Karpas-422 (cell line): Measurements from ENCODE around the gene POLE2. TPM values are rescaled to one million over a fixed set of nuclear protein-coding genes. Genes with fewer than 3 reads are reported as not detected.
A peak's percentile ranks its signal among the peaks of the same experiment; 100 is the strongest.
"Not testable (repeated sequence)": the region's sequence is repeated elsewhere in the genome, so short reads cannot be mapped to it uniquely, and the experiment has no call there.

Source experiments
- DNase-seq: peaks from one replicate; pipeline ENCODE4 v3.0.0-alpha.2; 2015
- H2AFZ ChIP-seq: fragments of 200-600 bp; sonication (generic); 2 replicates; pipeline ENCODE4 v1.6.1; 2014; ENCODE audit warnings: antibody characterized with exemption, low read length, mixed read lengths
- H3K27ac ChIP-seq: fragments of 200-600 bp; sonication (generic); 2 replicates; pipeline ENCODE4 v1.5.1; 2014; ENCODE audit warnings: mild to moderate bottlenecking, low read length, moderate library complexity
- H3K27me3 ChIP-seq: fragments of 200-600 bp; sonication (generic); 2 replicates; pipeline ENCODE4 v1.6.1; 2014; ENCODE audit warnings: low read length, mixed read lengths
- H3K36me3 ChIP-seq: fragments of 200-600 bp; sonication (generic); 2 replicates; pipeline ENCODE4 v1.6.1; 2014; ENCODE audit warnings: low read length, mixed read lengths; ENCODE audit not compliant: insufficient read depth
- H3K4me1 ChIP-seq: fragments of 200-600 bp; sonication (generic); 2 replicates; pipeline ENCODE4 v1.6.1; 2014; ENCODE audit warnings: mild to moderate bottlenecking, low read length, mixed read lengths
- H3K4me2 ChIP-seq: fragments of 200-600 bp; sonication (generic); 2 replicates; pipeline ENCODE4 v1.6.1; 2014; ENCODE audit warnings: low read length, low read depth, mild to moderate bottlenecking; ENCODE audit not compliant: poor library complexity, severe bottlenecking
- H3K4me3 ChIP-seq: fragments of 200-600 bp; sonication (generic); 2 replicates; pipeline ENCODE4 v1.5.1; 2014; ENCODE audit warnings: mild to moderate bottlenecking, antibody characterized with exemption, low read length, mixed read lengths
- H3K79me2 ChIP-seq: fragments of 200-600 bp; sonication (generic); 2 replicates; pipeline ENCODE4 v1.6.1; 2014; ENCODE audit warnings: mild to moderate bottlenecking, low read length, mixed read lengths
- H3K9ac ChIP-seq: fragments of 200-600 bp; sonication (generic); 2 replicates; pipeline ENCODE4 v1.6.0; 2014; ENCODE audit warnings: low read length
- H3K9me2 ChIP-seq: fragments of 200-600 bp; sonication (generic), shearing (Covaris generic); replicated peaks from 2 replicates; pipeline ENCODE4 v1.6.0; 2014; ENCODE audit warnings: mild to moderate bottlenecking, low read length, moderate library complexity; ENCODE audit not compliant: insufficient read depth
- H3K9me3 ChIP-seq: fragments of 300-700, 200-600 bp; sonication (generic); 2 replicates; pipeline ENCODE4 v1.6.1; 2014; ENCODE audit warnings: low read length, mixed read lengths
- H4K20me1 ChIP-seq: fragments of 200-600 bp; sonication (generic); 2 replicates; pipeline ENCODE4 v1.6.1; 2014; ENCODE audit warnings: mild to moderate bottlenecking, antibody characterized with exemption, low read length, low read depth; ENCODE audit not compliant: insufficient read depth
- total RNA-seq: library from RNA; depleted of rRNA; stranded (reverse); fragments of >200 nt; shearing (Covaris generic); gene quantifications from 2 replicates; pipeline ENCODE4 v1.2.3, GENCODE V29; 2014; ENCODE audit warnings: low replicate concordance

POLE2 gene
- total RNA-seq, 1 experiment from 2014 or later, result 51.0 TPM

GRCh38 chr14:49619730-49620129 is 68.3 kb downstream of the POLE2 start:
- H3K79me2 ChIP-seq, result peaks cover 79% of the 10 kb centered on the region
- no peaks in the 10 kb centered on the region for H3K27me3 ChIP-seq
- H3K9me2 ChIP-seq, result no peaks in the 10 kb centered on the region
- peaks cover 43% of the 10 kb centered on the region for H3K36me3 ChIP-seq
- H3K4me1 ChIP-seq, result peaks cover 62% of the 10 kb centered on the region
- no peaks in the 10 kb centered on the region for H3K9me3 ChIP-seq
- peak overlapping the region; percentile 95 for H3K4me3 ChIP-seq
- no peak for DNase-seq
- no peak overlapping the region for H2AFZ ChIP-seq
- peak overlapping the region; percentile 90 for H3K27ac ChIP-seq
- peaks cover 43% of the 10 kb centered on the region for H4K20me1 ChIP-seq
- H3K4me2 ChIP-seq, result peak overlapping the region; percentile 96
- H3K9ac ChIP-seq, result peak overlapping the region; percentile 95

GRCh38 chr14:49619273-49619672 is 68.7 kb downstream of the POLE2 start:
- not testable (repeated sequence) for DNase-seq, H3K9me2 ChIP-seq, H2AFZ ChIP-seq, H3K9me3 ChIP-seq, H3K27me3 ChIP-seq
- H4K20me1 ChIP-seq, result peaks cover 43% of the 10 kb centered on the region
- peak overlapping the region; percentile 95 for H3K4me3 ChIP-seq
- peak overlapping the region; percentile 90 for H3K27ac ChIP-seq
- H3K9ac ChIP-seq, result peak overlapping the region; percentile 95
- H3K4me1 ChIP-seq, result peaks cover 60% of the 10 kb centered on the region
- peak overlapping the region; percentile 96 for H3K4me2 ChIP-seq
- peaks cover 44% of the 10 kb centered on the region for H3K36me3 ChIP-seq
- H3K79me2 ChIP-seq, result peaks cover 77% of the 10 kb centered on the region

GRCh38 chr14:49617852-49618519 is 70.0 kb downstream of the POLE2 start:
- H3K9me2 ChIP-seq, result no peaks in the 10 kb centered on the region
- no peaks in the 10 kb centered on the region for H3K9me3 ChIP-seq
- peaks cover 42% of the 10 kb centered on the region for H3K36me3 ChIP-seq
- H3K79me2 ChIP-seq, result peaks cover 73% of the 10 kb centered on the region
- peak; percentile 70 for DNase-seq
- H3K9ac ChIP-seq, result peak overlapping the region; percentile 18; the same call in 1 of the 2 replicates
- no peak overlapping the region for H2AFZ ChIP-seq
- peaks cover 47% of the 10 kb centered on the region for H3K4me1 ChIP-seq
- H4K20me1 ChIP-seq, result peaks cover 40% of the 10 kb centered on the region
- H3K27me3 ChIP-seq, result no peaks in the 10 kb centered on the region
- peak overlapping the region; percentile 96 for H3K4me2 ChIP-seq
- H3K27ac ChIP-seq, result peak overlapping the region; percentile 90
- peak overlapping the region; percentile 95 for H3K4me3 ChIP-seq

GRCh38 chr14:49615776-49616175 is 72.2 kb downstream of the POLE2 start:
- Histone ChIP-seq H3K27ac (no peak overlapping the region), H3K36me3 (peaks cover 29% of the 10 kb centered on the region), H3K4me1 (peaks cover 27% of the 10 kb centered on the region), H4K20me1 (peaks cover 24% of the 10 kb centered on the region), H3K4me3 (no peak overlapping the region), H3K4me2 (no peak overlapping the region), H3K27me3 (no peaks in the 10 kb centered on the region), H3K79me2 (peaks cover 72% of the 10 kb centered on the region), H3K9me3 (no peaks in the 10 kb centered on the region), H2AFZ (no peak overlapping the region), H3K9me2 (no peaks in the 10 kb centered on the region), H3K9ac (no peak overlapping the region)
- peak; percentile 40 for DNase-seq

GRCh38 chr14:49614196-49614595 is 73.8 kb downstream of the POLE2 start:
- peaks cover 71% of the 10 kb centered on the region for H3K79me2 ChIP-seq
- no peak overlapping the region for H3K9ac ChIP-seq
- DNase-seq, result no peak
- H3K36me3 ChIP-seq, result peaks cover 32% of the 10 kb centered on the region
- peaks cover 12% of the 10 kb centered on the region for H4K20me1 ChIP-seq
- H3K27me3 ChIP-seq, result no peaks in the 10 kb centered on the region
- H3K27ac ChIP-seq, result no peak overlapping the region
- no peak overlapping the region for H3K4me2 ChIP-seq
- no peaks in the 10 kb centered on the region for H3K9me2 ChIP-seq
- H2AFZ ChIP-seq, result no peak overlapping the region
- H3K4me3 ChIP-seq, result no peak overlapping the region
- H3K9me3 ChIP-seq, result no peaks in the 10 kb centered on the region
- peaks cover 24% of the 10 kb centered on the region for H3K4me1 ChIP-seq

GRCh38 chr14:49612671-49613070 is 75.3 kb downstream of the POLE2 start:
- no peak for DNase-seq
- no peak overlapping the region for H3K4me3 ChIP-seq
- H3K27me3 ChIP-seq, result no peaks in the 10 kb centered on the region
- H3K36me3 ChIP-seq, result peaks cover 28% of the 10 kb centered on the region; the same call in 1 of the 2 replicates
- no peaks in the 10 kb centered on the region for H3K9me3 ChIP-seq
- peaks cover 67% of the 10 kb centered on the region for H3K79me2 ChIP-seq
- no peak overlapping the region for H2AFZ ChIP-seq
- no peaks in the 10 kb centered on the region for H4K20me1 ChIP-seq
- no peaks in the 10 kb centered on the region for H3K9me2 ChIP-seq
- no peak overlapping the region for H3K27ac ChIP-seq
- no peak overlapping the region for H3K4me2 ChIP-seq
- H3K4me1 ChIP-seq, result peaks cover 9% of the 10 kb centered on the region
- no peak overlapping the region for H3K9ac ChIP-seq

- no peaks in the 10 kb centered on the region for H3K27me3 ChIP-seq
- H4K20me1 ChIP-seq, result no peaks in the 10 kb centered on the region
- H3K9me3 ChIP-seq, result no peaks in the 10 kb centered on the region
- no peak overlapping the region for H3K4me3 ChIP-seq
- DNase-seq, result no peak
- no peak overlapping the region for H3K4me2 ChIP-seq
- no peaks in the 10 kb centered on the region for H3K9me2 ChIP-seq
- no peak overlapping the region for H3K27ac ChIP-seq
- H3K4me1 ChIP-seq, result peaks cover 5% of the 10 kb centered on the region
- no peak overlapping the region for H2AFZ ChIP-seq
- peaks cover 69% of the 10 kb centered on the region for H3K79me2 ChIP-seq
- peaks cover 30% of the 10 kb centered on the region; the same call in 1 of the 2 replicates for H3K36me3 ChIP-seq
- no peak overlapping the region for H3K9ac ChIP-seq
Observed at GRCh38 chr14:49612251-49612650, 75.8 kb downstream of the POLE2 start.

GRCh38 chr14:49607583-49607982 is 80.4 kb downstream of the POLE2 start:
- no peak overlapping the region for H3K4me2 ChIP-seq
- H3K36me3 ChIP-seq, result peaks cover 47% of the 10 kb centered on the region; the same call in 1 of the 2 replicates
- no peak overlapping the region for H3K4me3 ChIP-seq
- peak; percentile 38 for DNase-seq
- no peak overlapping the region for H2AFZ ChIP-seq
- H3K4me1 ChIP-seq, result no peaks in the 10 kb centered on the region; the same call in 1 of the 2 replicates
- H3K9ac ChIP-seq, result no peak overlapping the region
- no peaks in the 10 kb centered on the region for H4K20me1 ChIP-seq
- H3K79me2 ChIP-seq, result peaks cover 88% of the 10 kb centered on the region
- H3K27me3 ChIP-seq, result no peaks in the 10 kb centered on the region
- no peak overlapping the region for H3K27ac ChIP-seq
- H3K9me3 ChIP-seq, result no peaks in the 10 kb centered on the region
- H3K9me2 ChIP-seq, result no peaks in the 10 kb centered on the region
